Putamen (tissue), 1 donor: ENCODE results near the gene ASCC3.
A peak's percentile ranks its signal among the peaks of the same experiment; 100 is the strongest.
"Not testable (repeated sequence)": the region's sequence is repeated elsewhere in the genome, so short reads cannot be mapped to it uniquely, and the experiment has no call there.

Experiments
- DNase-seq: peaks from one replicate; pipeline ENCODE4 v3.0.0-alpha.2; 2016; ENCODE audit warnings: low spot score

ASCC3 gene

GRCh38 chr6:100880853-100881706 lies at the start of gene ASCC3:
TSS of gene ASCC3 (minus strand) at chr6:100881329. CDS start at chr6:100867997, 13,332 bp downstream.
- DNase-seq: peak; percentile 91

- no peak for DNase-seq
Measured at GRCh38 chr6:100925749-100926148, 44.6 kb upstream of the ASCC3 start.

- DNase-seq: no peak
Measured at GRCh38 chr6:100924534-100925227, 43.6 kb upstream of the ASCC3 start.

- no peak for DNase-seq
Measured at GRCh38 chr6:100923481-100924165, 42.5 kb upstream of the ASCC3 start.

GRCh38 chr6:100920028-100920605 lies 39.0 kb upstream of the ASCC3 start:
- DNase-seq: no peak

GRCh38 chr6:100918152-100918551 lies 37.0 kb upstream of the ASCC3 start:
- DNase-seq: no peak

- DNase-seq: no peak
Measured at GRCh38 chr6:100915876-100916275, 34.7 kb upstream of the ASCC3 start.

- no peak for DNase-seq
Measured at GRCh38 chr6:100913400-100914276, 32.5 kb upstream of the ASCC3 start.

GRCh38 chr6:100906325-100906724 lies 25.2 kb upstream of the ASCC3 start:
- no peak for DNase-seq

GRCh38 chr6:100905067-100905466 lies 23.9 kb upstream of the ASCC3 start:
- no peak for DNase-seq

GRCh38 chr6:100904316-100904715 lies 23.2 kb upstream of the ASCC3 start:
- no peak for DNase-seq

GRCh38 chr6:100901582-100901981 lies 20.5 kb upstream of the ASCC3 start:
- DNase-seq: no peak

- no peak for DNase-seq
Measured at GRCh38 chr6:100899202-100899601, 18.1 kb upstream of the ASCC3 start.

- DNase-seq: no peak
Measured at GRCh38 chr6:100897671-100898070, 16.5 kb upstream of the ASCC3 start.

GRCh38 chr6:100893743-100894142 lies 12.6 kb upstream of the ASCC3 start:
- DNase-seq: no peak

- DNase-seq: no peak
Measured at GRCh38 chr6:100892693-100893092, 11.6 kb upstream of the ASCC3 start.

- no peak for DNase-seq
Measured at GRCh38 chr6:100892116-100892515, 11.0 kb upstream of the ASCC3 start.

GRCh38 chr6:100891079-100891478 lies 9.9 kb upstream of the ASCC3 start:
- no peak for DNase-seq

- DNase-seq: not testable (repeated sequence)
Measured at GRCh38 chr6:100890646-100891045, 9.5 kb upstream of the ASCC3 start.

GRCh38 chr6:100889351-100889750 lies 8.2 kb upstream of the ASCC3 start:
- DNase-seq: no peak

GRCh38 chr6:100886076-100886475 lies 4.9 kb upstream of the ASCC3 start:
- no peak for DNase-seq
